Fibroblast of skin of scalp (primary cell): ENCODE measurements around the gene PLIN4.

Experiments
- DNase-seq: peaks from one replicate; pipeline ENCODE4 v3.0.0-alpha.2; 2013

The PLIN4 gene

DNA sequence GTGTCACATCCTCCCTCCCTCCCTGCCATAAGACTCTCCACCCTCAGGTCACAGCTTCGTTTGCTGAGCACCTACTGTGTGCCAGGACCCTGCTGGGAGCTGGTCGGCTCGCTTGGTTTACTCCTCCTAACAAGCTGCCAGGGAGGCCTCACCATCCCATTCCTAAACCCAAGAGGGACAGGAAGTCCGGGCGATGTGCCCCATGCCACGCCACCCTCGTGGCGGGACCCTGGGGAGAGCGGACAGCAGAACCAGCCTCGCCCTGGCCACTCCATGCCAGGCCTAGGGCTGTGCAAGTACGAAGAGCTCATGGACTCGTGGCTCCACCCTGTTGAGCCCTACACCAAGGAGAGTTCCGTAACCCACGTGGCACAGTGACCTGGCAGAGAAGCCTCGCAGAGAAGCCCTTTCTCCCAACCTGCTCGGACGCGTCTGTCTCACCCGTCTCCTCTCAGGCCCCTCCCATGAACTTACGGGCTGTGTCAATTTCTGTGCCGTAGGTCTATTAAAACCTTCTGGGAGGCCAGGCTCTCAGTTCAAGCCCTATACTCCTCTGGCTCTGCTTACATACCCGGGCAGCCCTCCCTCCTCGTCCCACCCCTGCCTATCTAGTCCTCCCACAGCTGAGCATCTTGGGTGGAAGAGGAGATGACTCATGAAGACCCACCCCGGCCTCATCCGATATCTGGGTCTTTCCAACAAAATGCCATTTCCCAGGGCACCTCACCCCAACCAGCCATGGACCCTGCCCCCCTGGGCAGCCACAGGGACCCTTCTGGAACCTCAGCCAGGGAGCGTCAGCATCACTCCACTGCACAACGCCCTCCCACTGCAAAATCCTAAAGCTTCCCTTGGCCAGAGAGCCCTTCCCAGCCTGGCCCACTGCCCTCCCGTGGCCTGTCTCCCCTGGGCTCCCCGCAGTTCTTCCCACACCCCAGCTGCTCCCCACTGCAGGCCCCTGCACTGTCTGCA is 63.3 kb downstream of the PLIN4 start:
- DNase-seq = peak; percentile 75

DNA sequence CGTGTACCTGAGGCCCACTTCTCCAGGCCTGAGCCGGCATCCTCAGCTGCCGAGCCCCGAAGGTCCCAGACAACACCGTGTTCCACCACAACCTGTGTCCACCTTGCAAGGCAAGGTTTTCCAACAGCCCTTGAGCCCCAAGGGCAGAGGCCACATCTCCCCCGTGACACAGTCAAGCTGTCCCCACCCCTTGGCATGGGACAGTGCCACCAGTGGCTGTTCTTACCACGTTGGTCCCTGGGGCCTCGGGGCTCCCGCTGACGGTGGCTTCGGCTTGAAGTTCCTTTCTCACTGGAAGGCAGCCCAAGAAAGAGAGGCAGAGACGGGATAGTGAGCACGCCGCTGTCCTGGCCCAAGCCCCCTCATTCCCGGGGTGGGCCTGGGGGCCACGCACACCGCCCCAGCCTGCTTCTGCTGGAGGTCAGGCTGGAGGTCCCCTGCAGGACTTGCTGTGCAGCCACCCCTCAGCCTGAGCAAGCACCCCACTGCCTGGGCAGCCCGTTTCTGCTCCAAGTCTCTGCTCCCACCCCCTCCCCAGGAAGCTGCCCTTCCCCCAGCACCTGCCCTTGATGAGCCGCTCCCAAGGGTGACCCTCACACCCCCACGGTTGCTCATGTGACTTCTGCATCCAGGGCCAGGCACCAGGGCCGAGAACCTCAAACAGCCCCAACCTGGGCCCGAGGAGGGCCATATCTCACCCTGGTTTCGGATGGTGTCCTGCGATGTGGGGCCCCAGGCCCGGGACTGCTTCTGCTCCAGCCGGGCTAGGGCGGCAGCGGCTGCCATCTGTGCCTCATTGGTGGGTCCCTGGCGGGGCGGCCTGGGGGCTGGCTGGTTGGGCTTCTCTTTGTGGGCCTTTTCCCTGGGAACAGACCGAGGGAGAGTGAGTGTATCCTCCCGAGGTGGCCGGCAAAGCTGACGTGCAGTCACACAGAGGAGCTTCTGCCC is 64.8 kb downstream of the PLIN4 start:
- no peak for DNase-seq

DNA sequence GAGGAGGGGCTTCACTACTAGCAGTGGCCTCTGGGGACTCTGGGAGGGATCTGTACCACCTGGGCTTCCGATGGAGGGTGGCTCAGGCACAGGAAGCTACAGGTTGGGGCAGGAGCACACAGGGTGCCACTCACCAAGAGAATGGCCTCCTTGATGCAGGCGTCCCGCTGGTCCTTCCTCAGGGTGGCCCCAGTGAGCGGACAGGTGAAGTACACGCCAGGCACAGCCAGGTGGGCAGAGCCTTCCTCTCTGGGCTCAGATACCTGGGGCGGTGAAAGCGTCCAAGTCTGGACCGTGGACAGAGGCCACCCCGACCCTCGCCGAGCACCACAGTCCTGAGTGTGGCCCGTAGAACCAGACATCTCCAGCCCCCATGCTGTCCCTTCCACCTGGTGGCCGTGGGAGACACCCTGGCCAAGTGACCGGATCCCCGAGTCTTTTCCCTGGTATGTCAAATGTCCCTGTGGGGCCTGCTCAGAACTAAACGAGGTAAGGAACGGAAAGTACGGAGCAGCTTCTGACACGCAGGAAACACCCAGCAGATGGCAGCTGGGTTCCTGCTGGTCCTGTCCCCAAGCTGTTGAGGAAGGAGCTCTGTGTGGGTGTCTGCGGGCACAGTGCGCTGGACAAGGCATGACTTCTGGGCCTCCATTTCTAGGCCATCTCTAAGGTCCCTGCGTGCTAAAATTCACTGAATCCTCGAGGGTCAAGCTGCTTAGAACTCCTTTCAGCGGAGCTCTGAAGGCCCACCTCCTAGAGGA is 65.9 kb downstream of the PLIN4 start:
- DNase-seq = no peak
